WERI-Rb-1 (cell line): ENCODE data around the gene SVBP.

Experiments used
- DNase-seq: peaks from one replicate; pipeline ENCODE4 v3.0.0-alpha.2; 2020
- H3K27ac ChIP-seq: fragments of 250-450 bp; sonication (Bioruptor Pico); 2 replicates; pipeline ENCODE4 v1.5.1; 2020; ENCODE audit warnings: mild to moderate bottlenecking, moderate library complexity
- H3K27me3 ChIP-seq: fragments of 250-450 bp; sonication (Bioruptor Pico); 2 replicates; pipeline ENCODE4 v1.5.1; 2021; ENCODE audit warnings: mild to moderate bottlenecking, low read depth, moderate library complexity; ENCODE audit not compliant: insufficient read depth, severe bottlenecking
- H3K36me3 ChIP-seq: fragments of 250-450 bp; sonication (Bioruptor Pico); 2 replicates; pipeline ENCODE4 v1.5.1; 2020; ENCODE audit warnings: mild to moderate bottlenecking, moderate library complexity
- H3K4me3 ChIP-seq: 2 replicates; pipeline ENCODE4 v1.5.1; 2011; ENCODE audit warnings: low read depth, mild to moderate bottlenecking, control low read depth, low read length
- H3K9me3 ChIP-seq: fragments of 250-450 bp; sonication (Bioruptor Pico); 2 replicates; pipeline ENCODE4 v1.5.1; 2021; ENCODE audit warnings: mild to moderate bottlenecking, moderate library complexity; ENCODE audit not compliant: severe bottlenecking
- TF ChIP-seq, protein P1 (sequence below): IDR thresholded peaks from 2 replicates; pipeline ENCODE4 v1.5.1; 2011; ENCODE audit warnings: low read depth, mild to moderate bottlenecking, control low read depth, inconsistent platforms, low read length

Gene SVBP

DNA sequence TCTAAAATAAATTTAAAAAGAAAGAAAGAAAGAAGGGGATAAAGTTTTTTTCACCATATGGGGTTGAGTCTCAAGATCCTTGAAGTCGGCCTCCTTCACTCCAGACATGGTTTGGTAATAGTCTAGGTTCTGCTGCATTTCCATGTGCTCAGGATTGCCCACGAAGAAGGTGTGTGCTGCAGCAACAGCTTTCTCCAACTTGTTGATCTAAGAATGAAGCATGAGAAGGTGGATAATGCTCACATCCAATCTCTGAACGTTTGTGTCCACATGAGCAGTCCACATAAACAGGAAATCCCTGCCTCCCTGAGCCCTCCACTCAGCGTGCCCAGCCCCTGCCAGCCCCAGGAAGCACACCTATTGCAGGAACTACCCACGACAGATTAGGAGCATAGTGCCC lies 54.9 kb downstream of the SVBP start:
- no peak for DNase-seq
- Histone ChIP-seq H3K27me3 (no peaks in the 10 kb centered on the region), H3K4me3 (no peak overlapping the region), H3K27ac (no peak overlapping the region), H3K36me3 (peaks cover 26% of the 10 kb centered on the region), H3K9me3 (no peaks in the 10 kb centered on the region)
- TF ChIP-seq, protein P1, sequence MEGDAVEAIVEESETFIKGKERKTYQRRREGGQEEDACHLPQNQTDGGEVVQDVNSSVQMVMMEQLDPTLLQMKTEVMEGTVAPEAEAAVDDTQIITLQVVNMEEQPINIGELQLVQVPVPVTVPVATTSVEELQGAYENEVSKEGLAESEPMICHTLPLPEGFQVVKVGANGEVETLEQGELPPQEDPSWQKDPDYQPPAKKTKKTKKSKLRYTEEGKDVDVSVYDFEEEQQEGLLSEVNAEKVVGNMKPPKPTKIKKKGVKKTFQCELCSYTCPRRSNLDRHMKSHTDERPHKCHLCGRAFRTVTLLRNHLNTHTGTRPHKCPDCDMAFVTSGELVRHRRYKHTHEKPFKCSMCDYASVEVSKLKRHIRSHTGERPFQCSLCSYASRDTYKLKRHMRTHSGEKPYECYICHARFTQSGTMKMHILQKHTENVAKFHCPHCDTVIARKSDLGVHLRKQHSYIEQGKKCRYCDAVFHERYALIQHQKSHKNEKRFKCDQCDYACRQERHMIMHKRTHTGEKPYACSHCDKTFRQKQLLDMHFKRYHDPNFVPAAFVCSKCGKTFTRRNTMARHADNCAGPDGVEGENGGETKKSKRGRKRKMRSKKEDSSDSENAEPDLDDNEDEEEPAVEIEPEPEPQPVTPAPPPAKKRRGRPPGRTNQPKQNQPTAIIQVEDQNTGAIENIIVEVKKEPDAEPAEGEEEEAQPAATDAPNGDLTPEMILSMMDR: no peak

DNA sequence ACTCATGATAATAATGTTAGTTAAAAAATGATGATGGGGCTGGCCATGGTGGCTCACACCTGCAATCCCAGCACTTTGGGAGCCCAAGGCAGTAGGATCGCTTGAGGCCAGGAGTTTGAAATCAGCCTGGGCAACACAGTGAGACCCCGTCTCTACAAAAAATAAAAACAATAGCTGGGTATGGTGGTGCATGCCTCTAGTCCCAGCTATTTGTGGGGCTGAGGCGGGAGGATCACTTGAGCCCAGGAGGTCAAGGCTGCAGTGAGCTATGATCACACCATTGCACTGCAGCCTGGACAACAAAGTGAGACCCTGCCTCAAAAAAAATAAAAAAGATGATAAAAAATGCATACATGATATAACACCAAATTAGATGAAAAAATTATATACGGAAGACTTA lies 55.6 kb downstream of the SVBP start:
- TF ChIP-seq, protein P1: no peak
- no peaks in the 10 kb centered on the region for H3K9me3 ChIP-seq
- no peak overlapping the region for H3K4me3 ChIP-seq
- no peak overlapping the region for H3K27ac ChIP-seq
- no peaks in the 10 kb centered on the region for H3K27me3 ChIP-seq
- H3K36me3 ChIP-seq: peaks cover 27% of the 10 kb centered on the region
- no peak for DNase-seq

DNA sequence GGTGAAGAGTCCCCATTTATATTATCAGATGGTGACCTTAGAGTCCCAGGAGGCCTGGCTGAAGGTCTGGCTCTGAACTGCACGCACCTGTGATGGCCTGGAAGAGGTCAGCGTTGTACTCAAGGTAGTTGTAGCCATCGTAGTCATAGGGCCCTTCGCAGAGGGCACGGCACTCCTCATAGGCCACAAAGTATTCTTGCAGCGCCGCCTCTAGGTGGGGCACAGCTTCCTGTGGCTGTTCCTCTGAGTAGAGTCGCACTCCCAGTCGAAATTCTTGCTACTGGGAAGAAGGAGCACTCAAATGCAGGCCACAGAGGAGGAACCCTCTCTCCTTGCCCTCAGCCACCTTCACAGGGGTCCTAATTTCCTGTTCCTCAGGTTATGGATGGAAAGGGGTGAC lies 58.1 kb downstream of the SVBP start:
- Histone ChIP-seq H3K4me3 (no peak overlapping the region), H3K27me3 (no peaks in the 10 kb centered on the region), H3K27ac (no peak overlapping the region), H3K36me3 (peaks cover 45% of the 10 kb centered on the region), H3K9me3 (no peaks in the 10 kb centered on the region)
- TF ChIP-seq, protein P1: 0 out of 2 replicates have a peak, but pooled peaks have one; percentile 18
- DNase-seq: no peak

DNA sequence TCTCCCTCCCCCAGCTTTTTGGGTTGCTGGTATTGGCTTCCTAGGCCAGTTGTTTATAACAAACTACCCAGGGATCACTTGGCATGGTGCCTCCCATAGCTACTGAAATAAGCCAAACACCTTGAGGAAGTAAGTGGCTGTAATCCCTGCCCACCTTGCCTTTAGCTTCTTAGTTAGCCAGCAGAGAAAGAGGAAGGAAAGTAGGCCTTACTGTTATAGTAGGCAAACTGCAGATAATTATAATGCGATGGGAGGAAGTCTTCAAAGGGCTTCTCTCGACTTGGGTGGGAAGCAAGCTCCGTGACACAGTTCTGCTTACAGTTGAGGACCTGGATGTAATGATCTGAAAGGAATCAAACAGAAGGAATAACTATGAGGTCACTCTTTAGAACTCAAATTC lies 58.6 kb downstream of the SVBP start:
- H3K36me3 ChIP-seq: peaks cover 50% of the 10 kb centered on the region
- H3K4me3 ChIP-seq: no peak overlapping the region
- H3K9me3 ChIP-seq: no peaks in the 10 kb centered on the region
- no peaks in the 10 kb centered on the region for H3K27me3 ChIP-seq
- no peak overlapping the region for H3K27ac ChIP-seq
- DNase-seq: no peak
- TF ChIP-seq, protein P1: no peak

DNA sequence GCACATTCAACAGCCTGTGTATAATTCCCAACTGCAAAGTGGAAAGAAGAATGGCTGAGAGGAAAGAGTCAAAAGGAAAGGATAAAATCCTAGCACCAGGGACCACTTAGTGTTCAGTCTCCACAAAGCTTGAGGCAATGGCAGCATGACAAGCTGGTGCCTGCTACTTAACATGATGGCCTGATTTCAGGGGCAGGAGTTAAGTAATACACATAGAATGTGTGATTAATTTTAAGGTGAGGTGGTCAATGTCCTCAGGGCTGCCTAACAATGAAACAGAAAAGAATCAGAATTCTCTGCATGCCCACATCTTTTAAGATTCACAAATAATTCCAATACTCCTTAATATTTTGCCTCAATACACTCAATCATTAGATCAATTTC lies 59.3 kb downstream of the SVBP start:
- TF ChIP-seq, protein P1: no peak

More for the DNA sequence above, 59.3 kb downstream of the SVBP start:
- Histone ChIP-seq H3K27me3 (no peaks in the 10 kb centered on the region), H3K36me3 (peaks cover 57% of the 10 kb centered on the region), H3K9me3 (no peaks in the 10 kb centered on the region), H3K4me3 (no peak overlapping the region), H3K27ac (no peak overlapping the region; the same call in 1 of the 2 replicates)
- DNase-seq: no peak
